HG02970 (cell line): ENCODE measurements around the gene DCP2.
"Not testable (repeated sequence)": the region's sequence is repeated elsewhere in the genome, so short reads cannot be mapped to it uniquely, and the experiment has no call there.

Experiments used
- ATAC-seq: cut with Tn5 transposase; IDR thresholded peaks from one replicate; pipeline ENCODE4 v1.9.1; 2021; ENCODE audit warnings: mild to moderate bottlenecking, moderate library complexity, moderate number of reproducible peaks; ENCODE audit not compliant: unreplicated experiment, low FRiP score

The DCP2 gene

GRCh38 chr5:112976432-112977309 is at the start of gene DCP2:
TSS of gene DCP2 (plus strand) at chr5:112976798. CDS start at chr5:112976934, 136 bp downstream.
- ATAC-seq = peak; percentile 99

GRCh38 chr5:112929336-112930081 is 47.1 kb upstream of the DCP2 start:
- peak; percentile 59 for ATAC-seq

GRCh38 chr5:112930082-112930344 is 46.6 kb upstream of the DCP2 start:
- peak; percentile 25 for ATAC-seq

- no peak for ATAC-seq
Measured at GRCh38 chr5:112931473-112931872, 45.1 kb upstream of the DCP2 start.

- ATAC-seq = no peak
Measured at GRCh38 chr5:112933105-112933504, 43.5 kb upstream of the DCP2 start.

DNA sequence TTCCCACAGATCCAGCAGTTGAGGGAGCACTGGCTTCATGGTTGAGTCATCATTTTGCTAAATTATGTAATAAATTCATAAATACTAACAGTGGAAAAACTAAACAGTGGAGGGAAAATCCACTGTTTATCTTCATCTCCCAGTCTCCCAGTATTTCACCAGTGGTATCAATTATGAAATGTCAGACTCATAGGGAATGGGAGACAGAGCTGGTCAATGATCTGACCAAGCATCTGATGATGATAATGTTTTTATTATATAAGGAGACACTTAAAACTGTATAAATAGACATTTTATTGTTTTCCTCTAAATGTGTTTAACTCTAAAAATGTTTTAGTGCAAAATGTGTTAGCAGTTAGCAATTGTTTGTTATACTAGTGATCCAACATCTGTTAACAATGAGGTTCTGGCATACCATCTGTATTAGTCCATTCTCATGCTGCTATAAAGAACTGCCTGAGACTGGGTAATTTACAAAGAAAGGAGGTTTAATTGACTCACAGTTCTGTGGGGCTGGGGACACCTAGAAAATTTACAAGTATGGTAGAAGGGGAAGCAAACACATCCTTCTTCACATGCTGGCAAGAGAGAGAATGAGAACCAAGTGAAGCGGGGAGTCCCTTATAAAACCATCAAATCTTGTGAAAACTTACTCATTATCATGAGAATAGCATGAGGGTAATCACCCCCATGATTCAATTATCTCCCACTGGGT is 42.8 kb upstream of the DCP2 start:
- no peak for ATAC-seq

- no peak for ATAC-seq
Measured at GRCh38 chr5:112934366-112934663, 42.3 kb upstream of the DCP2 start.

GRCh38 chr5:112935675-112936074 is 40.9 kb upstream of the DCP2 start:
- ATAC-seq = no peak

DNA sequence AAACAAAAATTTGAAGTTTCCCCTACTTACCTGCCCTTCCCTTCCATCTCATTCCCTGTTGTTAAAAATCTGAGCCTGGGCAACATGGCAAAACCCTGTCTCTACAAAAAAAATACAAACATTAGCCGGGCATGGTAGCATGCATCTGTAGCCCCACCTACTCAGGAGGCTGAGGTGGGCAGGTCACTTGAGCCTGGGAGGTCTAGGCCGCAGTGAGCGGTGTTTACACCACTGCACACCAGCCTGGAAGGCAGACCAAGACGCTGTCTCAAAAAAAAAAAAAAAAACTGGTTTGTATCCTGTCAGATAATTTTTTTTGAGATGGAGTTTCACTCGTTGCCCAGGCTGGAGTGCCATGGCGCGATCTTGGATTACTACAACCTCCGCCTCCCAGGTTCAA is 38.3 kb upstream of the DCP2 start:
- no peak for ATAC-seq

DNA sequence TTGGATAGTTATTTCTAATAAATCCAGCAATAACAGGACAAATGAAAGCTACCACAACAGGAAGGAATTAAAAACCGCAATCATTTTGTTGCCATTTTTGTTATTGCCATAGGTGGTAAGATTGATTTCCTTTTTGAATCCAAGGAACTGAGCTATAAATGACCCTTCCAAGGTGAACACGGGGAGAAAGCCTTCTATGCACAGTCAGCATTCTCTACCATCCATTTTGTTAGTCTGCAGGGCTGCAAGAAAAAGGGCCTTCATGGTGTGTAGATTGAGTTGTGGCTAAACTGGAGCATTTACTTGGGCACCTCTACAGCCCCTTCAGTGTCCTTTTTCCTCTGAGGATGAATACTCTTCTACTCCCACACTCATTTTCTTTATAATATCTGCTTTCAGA is 35.9 kb upstream of the DCP2 start:
- no peak for ATAC-seq

DNA sequence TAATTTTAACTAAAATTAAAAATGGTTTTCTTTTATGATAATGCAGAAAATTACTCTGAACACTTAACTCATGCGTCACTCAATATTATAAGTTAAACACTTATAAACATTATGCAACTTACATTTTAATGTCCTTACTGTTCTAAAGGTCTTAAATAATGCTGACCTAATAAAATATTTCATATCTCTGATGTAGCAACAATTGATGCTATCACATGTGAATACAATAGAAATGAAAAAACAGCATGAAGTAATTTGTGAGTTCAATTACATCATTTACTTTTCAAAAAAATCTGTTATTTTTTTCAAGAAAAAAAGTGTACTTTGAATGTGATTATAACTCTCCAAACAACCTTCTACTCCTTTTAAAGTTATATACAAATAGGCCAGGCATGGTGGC is 28.1 kb upstream of the DCP2 start:
- ATAC-seq = no peak

DNA sequence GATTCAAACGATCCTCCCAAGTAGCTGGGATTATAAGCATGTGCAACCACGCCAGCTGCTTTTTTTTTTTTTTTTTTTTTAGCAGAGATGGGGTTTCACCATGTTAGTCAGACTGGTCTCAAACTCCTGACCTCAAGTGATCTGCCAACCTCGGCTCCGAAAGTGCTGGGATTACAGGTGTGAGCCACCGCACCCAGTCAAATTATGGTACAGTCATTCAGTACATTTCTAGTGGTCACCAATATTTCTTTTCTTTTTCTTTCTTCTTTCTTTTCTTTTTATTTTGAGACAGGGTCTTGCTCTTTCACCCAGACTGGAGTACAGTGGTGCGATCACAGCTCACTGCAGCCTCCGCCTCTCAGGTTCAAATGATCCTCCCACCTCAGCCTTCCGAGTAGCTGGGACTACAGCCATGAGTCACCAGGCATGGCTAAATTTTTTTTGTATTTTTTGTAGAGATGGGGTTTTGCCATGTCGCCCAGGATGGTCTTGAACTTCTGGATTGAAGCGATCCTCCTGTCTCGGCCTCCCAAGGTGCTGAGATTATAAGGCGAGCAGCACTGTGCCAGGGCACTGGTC is 25.4 kb upstream of the DCP2 start:
- no peak for ATAC-seq

DNA sequence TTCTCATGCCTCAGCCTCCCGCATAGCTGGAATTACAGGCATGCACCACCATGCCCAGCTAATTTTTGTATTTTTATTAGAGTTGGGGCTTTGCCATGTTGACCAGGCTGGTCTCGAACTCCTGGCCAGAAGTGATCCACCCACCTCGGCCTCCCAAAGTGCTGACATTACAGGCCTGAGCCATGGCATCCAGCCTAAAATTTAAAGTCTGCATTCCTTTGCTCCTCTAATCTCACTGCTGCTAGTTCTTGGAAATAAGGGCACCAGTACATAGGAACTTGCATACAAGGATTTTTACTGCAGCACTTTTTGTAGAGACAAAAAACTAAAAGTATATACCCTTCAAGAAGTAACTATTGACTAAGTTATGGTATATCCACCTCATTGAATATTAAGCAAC is 20.0 kb upstream of the DCP2 start:
- ATAC-seq = no peak

- no peak for ATAC-seq
Measured at GRCh38 chr5:112957036-112957808, 19.4 kb upstream of the DCP2 start.

DNA sequence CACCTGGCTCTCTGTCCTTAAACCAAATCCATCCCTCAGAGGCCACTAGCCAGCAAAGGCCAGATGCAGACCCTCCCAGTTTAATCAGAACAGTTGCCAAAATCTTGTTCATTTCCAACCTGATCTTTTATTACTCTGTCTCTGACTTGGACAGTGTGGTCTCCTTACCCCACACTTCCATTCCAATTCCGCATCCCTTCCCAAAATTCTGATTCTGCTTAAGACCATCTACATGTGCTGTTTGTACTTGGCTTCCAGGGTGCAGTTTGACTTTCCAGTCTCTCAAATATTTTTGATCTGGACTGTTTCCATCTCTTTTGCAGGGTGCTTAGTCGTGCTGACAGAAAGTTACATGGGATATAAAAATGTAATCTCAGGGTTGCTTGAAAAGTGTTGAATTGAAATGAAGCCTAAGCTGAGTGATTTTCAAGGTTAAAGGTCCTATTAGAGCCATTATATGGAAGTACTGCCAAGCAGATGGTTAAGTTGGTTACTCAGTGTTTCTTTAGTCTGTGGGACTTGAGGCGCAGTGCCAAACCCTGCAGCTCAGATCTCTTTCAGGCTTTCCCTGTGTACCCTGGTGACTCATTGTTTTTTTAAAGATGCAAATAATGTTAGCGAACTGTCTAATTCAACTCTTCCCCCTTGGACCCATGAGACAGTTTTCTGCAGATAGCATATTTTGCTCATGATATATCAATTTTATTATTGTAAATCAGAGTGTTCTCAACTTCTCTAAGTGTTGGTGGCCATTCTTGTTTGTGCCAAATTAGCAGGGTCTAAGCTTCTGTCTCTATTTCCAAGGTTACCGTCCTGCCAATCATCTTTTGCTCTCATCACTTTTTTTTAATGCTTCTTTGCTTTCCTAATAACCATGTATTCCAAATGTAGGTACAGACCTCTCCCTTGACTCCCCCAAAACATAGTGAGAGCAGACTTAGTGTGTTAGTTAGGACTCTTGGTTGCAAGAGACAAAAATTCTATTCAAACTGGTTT is 18.2 kb upstream of the DCP2 start:
- ATAC-seq = no peak

GRCh38 chr5:112959872-112960271 is 16.7 kb upstream of the DCP2 start:
- ATAC-seq = not testable (repeated sequence)

DNA sequence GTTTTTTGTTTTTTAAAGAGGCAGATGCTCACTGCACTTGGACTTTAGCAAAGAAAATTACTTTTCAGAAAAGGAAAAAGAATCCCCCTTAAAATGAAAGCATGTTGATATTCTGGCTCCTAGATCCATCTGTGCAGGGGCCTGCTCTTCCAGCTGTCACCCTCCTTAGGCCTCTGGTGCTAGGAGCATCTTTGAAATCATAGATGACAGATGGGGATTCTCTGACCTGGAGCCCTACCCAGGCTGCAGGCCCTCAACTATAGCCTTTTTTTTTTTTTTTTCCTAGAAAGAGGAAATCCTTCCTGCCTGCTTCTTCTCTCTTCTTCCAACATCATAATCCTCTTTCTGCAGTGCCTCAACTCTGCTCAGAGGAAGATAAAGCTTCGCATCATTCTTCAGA is 16.3 kb upstream of the DCP2 start:
- ATAC-seq = no peak

DNA sequence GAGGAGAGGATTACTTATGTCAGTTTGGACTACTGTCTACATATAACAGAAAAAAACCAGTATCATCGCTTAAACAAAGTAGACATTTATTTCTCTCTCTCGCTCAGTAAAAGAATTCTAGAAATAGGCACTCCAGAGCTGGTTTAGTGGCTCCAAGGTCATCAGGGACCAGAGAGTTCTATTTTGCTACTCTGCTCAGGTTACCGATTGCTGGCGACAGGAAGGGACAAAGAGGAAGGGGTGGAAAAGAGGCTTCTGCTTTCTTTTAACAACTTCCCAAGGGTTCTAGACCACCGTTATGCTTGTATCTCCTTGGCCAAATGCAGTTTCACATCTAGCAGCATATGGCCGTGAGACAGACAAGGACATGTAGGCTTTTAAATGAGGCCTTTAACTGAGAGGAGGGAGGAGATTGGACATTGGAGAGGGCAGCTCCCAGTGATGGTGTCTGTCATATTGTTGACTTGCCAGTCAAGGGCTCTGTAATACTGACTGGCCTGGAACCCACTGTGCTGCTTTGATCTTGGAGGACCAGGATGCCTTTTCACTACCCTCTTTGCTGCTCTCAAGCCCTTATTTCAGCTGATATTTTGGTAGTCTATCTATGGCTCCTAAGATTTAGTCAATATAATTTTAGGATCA is 15.6 kb upstream of the DCP2 start:
- ATAC-seq = no peak

DNA sequence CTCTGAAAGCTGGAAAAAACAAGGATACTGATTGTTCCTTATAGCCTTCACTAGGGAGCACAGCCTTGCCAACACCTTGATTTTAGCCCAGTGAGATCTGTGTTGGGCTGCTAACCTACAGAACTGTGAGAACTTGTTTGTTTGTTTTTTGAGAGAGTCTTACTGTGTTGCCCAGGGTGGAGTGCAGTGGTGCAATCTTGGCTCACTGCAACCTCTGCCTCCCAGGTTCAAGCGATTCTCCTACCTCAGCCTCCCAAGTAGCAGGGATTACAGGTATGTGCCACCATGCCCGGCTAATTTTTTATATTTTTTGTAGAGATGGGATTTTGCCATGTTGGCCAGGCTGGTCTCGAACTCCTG is 13.2 kb upstream of the DCP2 start:
- ATAC-seq = not testable (repeated sequence)
